Activated naive CD4-positive, alpha-beta T cell treated with anti-CD3 and anti-CD28 coated beads, Interleukin-2, amount 50 U/mL, for 24 hours (primary cell): ENCODE measurements around the gene NRROS.
"Not testable (repeated sequence)": the region's sequence is repeated elsewhere in the genome, so short reads cannot be mapped to it uniquely, and the experiment has no call there.

Source experiments
- H3K27ac Mint-ChIP-seq: one replicate; pipeline ENCODE4 v1.8.0; 2021; ENCODE audit warnings: mild to moderate bottlenecking, mixed read lengths
- H3K27me3 Mint-ChIP-seq: one replicate; pipeline ENCODE4 v1.8.0; 2021; ENCODE audit warnings: mixed read lengths
- H3K36me3 Mint-ChIP-seq: one replicate; pipeline ENCODE4 v1.8.0; 2021; ENCODE audit warnings: mixed read lengths
- H3K4me1 Mint-ChIP-seq: one replicate; pipeline ENCODE4 v1.8.0; 2021; ENCODE audit warnings: mixed read lengths
- H3K4me3 Mint-ChIP-seq: one replicate; pipeline ENCODE4 v1.8.0; 2021; ENCODE audit warnings: mild to moderate bottlenecking, mixed read lengths
- H3K9me3 Mint-ChIP-seq: one replicate; pipeline ENCODE4 v1.8.0; 2021; ENCODE audit warnings: mixed read lengths

NRROS gene

DNA sequence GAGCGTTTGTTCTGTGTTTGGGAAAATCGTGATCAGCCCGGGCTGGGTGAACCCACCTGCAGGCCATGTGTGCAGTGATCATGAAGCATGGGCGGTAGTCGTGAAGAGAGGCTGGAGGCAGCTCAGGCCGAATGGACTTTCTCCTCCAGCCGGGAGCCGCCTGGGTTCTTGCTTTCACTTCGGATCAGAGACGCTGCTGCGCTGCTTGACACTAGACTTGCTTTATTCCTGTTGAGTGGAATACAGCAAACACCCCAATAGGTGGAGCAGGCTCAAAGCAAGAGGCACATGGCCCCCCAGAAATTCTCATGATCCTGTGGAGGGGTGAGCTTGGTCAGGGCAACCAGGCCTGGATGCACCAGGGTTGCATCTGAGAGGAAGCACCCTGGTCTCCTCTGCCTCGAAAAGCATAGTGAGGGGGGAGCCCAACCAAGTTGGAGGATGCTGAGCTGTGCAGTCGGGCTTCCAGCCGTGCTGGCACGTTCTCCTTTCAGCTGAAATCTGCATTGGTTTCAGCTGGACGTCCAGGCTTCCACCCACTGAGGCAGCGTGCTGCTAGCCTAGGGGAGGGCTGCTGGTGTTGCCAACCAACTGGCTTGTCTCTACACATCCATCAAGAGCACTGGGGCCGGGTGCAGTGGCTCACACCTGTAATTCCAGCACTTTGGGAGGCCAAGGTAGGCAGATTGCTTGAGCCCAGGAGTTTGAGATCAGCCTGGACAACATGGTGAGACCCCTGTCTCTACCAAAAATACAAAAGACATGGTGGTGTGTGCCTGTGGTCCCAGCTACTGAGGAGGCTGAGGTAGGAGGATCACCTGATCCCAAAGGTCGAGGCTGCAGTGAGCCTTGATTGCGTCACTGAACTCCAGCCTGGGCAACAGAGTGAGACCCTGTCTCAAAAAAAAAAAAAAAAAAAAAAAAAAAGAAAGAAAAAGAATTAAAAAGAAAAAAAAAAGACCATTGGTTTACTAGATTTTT, 2.8 kb upstream of the NRROS start:
- H3K27me3 Mint-ChIP-seq, result no peaks in the 10 kb centered on the region
- H3K27ac Mint-ChIP-seq, result peak overlapping the region; percentile 36
- peaks cover 65% of the 10 kb centered on the region for H3K4me1 Mint-ChIP-seq
- no peak overlapping the region for H3K4me3 Mint-ChIP-seq
- H3K9me3 Mint-ChIP-seq, result no peaks in the 10 kb centered on the region
- no peaks in the 10 kb centered on the region for H3K36me3 Mint-ChIP-seq

DNA sequence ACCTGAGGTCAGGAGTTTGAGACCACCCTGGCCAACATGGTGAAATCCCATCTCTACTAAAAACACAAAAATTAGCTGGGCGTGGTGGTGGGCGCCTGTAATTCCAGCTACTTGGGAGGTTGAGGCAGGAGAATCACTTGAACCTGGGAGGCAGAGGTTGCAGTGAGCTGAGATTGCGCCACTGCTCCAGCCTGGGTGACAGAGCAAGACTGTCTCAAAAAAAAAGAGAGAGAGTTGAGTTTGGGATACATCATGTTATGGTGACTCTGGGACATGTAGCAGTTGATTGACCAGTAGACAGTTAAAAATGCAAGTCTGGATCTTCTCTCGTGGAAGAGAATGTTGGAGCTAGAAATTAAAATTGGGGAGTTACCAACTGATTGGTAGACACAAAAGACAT, 1.6 kb upstream of the NRROS start:
- Mint-ChIP-seq H3K4me1 (peaks cover 67% of the 10 kb centered on the region), H3K4me3 (peak overlapping the region; percentile 53)
- H3K9me3 Mint-ChIP-seq, H3K27me3 Mint-ChIP-seq, H3K36me3 Mint-ChIP-seq, H3K27ac Mint-ChIP-seq: not testable (repeated sequence)

DNA sequence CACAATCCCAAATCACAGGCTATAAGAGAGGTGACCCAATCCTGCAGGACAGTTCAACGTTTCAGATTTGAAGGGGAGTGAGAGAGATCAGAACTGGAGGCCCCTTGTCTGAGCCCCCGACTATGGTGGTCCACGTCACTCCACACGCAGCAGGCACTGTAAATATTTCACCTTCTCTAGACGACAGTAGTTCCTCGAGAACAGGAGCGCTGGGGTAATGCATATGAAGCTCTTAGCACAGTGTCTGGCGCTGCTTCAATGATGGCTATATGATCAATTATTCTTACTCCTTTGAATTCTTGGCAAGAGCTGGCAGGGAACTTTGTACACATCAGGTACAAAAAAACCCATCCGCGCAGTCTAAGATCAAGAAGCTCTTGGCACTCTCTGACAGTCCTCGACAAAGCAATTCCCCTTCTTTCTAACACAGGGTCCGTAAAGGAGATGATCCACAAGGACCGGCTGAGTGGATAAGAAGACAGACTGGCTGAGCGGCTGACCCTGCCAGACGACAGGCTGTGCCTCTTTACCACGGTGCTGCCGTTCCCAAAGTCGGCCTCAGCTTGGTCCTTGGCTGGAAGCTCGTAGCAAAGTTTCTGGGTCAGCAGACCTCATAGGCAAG, 522 bp upstream of the NRROS start:
- peaks cover 2% of the 10 kb centered on the region for H3K36me3 Mint-ChIP-seq
- peak overlapping the region; percentile 82 for H3K27ac Mint-ChIP-seq
- H3K4me1 Mint-ChIP-seq, result peaks cover 68% of the 10 kb centered on the region
- no peaks in the 10 kb centered on the region for H3K27me3 Mint-ChIP-seq
- peak overlapping the region; percentile 60 for H3K4me3 Mint-ChIP-seq
- H3K9me3 Mint-ChIP-seq, result no peaks in the 10 kb centered on the region

DNA sequence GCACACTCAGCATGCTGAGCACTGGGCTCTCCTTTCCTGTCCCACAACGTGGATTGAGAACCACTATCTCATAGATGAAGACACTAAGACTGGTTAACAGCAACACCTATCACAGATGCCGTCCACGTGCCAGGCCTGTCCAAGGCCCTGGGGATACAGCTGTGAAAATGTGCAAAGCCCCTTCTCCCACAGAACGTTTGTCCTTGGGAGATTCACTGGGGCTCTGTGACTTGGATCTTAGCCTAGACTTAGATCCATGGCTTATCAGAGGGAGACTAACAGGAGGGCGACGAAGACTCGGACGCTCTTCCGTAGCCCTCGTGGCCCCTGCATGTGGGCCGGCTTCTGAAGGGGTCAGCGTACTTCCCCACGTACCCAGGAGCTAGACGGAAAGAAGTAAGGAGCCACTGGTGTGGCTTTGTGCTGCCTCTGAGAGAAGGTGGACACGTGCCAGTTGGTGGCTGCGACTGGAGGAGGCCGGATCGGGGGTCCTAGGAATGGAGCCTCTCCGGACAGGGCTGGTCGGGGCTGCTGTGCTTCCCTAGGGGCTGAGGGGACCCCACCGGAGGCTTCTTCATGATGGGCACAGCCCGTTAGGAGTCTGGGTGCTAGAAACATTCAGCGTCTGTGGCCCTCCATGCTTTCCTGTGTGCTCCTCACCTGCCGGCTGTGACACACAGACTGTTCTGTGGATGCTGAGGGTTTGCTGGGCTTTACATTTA, 964 bp downstream of the NRROS start:
- peaks cover 2% of the 10 kb centered on the region for H3K36me3 Mint-ChIP-seq
- H3K4me3 Mint-ChIP-seq, result peak overlapping the region; percentile 60
- peaks cover 74% of the 10 kb centered on the region for H3K4me1 Mint-ChIP-seq
- no peaks in the 10 kb centered on the region for H3K9me3 Mint-ChIP-seq
- H3K27ac Mint-ChIP-seq, result peak overlapping the region; percentile 88
- H3K27me3 Mint-ChIP-seq, result no peaks in the 10 kb centered on the region

DNA sequence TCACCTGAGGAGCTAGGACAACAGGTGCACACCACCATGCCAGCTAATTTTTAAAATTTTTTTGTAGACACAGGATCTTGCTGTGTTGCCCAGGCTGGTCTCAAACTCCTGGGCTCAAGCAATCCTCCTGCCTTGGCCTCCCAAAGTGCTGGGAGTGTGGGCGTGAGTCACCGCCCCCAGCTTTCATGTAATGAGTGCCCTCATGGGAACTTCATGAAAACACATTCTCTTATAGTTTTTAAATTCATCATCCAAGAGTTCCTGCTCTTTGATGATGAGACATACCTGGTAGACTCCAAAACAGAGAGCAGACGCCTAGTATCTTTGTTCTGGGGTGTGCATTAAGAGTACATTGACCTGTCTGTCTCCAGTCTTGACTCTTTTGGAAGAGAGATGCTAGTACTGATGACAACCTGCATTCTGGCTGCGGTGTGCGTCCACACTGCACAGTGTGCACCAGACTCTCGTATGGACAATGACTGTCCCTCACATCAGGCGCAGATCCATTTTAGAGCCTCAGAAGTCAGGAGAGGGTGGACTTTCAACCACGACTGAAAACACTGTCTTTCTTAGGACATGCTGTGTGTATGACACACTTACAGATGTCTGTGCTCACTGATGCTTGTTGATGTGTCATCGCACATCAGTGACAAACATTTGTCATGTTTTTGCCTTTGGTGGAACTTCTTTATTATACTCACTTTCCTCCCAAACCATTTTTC, 2.0 kb downstream of the NRROS start:
- H3K36me3 Mint-ChIP-seq, result peaks cover 2% of the 10 kb centered on the region
- H3K4me3 Mint-ChIP-seq, result peak overlapping the region; percentile 60
- H3K27ac Mint-ChIP-seq, result peak overlapping the region; percentile 90
- peaks cover 74% of the 10 kb centered on the region for H3K4me1 Mint-ChIP-seq
- no peaks in the 10 kb centered on the region for H3K27me3 Mint-ChIP-seq
- H3K9me3 Mint-ChIP-seq, result no peaks in the 10 kb centered on the region

DNA sequence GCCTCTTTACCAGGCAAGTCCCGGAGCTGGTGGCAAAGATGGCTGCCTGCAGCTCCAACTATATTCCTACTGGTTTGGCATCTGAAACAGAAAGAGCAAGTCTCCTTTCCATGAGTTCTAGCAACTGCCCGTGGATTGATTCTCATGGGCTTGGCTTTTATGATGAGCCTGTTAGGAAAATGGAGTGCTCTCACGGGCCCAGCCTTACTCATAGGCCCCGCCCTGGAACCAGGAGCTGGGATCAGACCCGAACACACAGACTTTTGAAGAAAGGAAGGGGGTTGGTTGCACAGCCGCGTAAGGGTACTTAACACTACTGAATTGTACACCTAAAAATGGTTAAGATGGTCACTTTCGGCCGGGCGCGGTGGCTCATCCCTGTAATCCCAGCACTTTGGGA, 2.9 kb downstream of the NRROS start:
- H3K4me3 Mint-ChIP-seq, result peak overlapping the region; percentile 60
- no peaks in the 10 kb centered on the region for H3K9me3 Mint-ChIP-seq
- H3K4me1 Mint-ChIP-seq, result peaks cover 78% of the 10 kb centered on the region
- H3K36me3 Mint-ChIP-seq, result peaks cover 2% of the 10 kb centered on the region
- H3K27ac Mint-ChIP-seq, result peak overlapping the region; percentile 90
- no peaks in the 10 kb centered on the region for H3K27me3 Mint-ChIP-seq

DNA sequence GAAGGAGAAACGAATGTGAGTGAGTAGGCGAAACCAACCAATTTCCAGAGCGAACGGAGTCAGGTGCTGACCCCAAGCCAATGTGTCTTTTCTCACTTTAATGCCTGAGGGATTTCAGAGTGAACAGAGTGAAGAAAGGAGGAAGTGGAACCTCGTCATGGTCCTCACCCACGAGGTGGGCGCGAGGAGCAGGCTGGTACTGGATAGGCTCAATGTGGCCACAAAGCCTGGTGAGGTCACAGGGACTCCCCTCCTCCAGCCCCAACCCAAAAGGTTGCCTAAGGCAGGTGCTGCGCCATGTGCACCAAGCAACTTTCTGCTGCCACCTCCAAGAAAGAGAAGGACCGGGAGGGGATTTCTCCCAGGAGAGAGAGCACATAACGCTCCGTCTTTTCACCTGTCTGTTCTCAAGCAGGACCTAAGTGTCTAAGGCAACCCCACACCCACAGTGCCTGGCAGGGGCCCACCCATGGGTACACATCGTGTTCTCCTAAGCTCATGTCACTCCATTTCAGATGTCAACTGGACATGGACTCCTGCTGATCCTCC, 3.8 kb downstream of the NRROS start:
- peak overlapping the region; percentile 54 for H3K4me3 Mint-ChIP-seq
- H3K27ac Mint-ChIP-seq, result peak overlapping the region; percentile 55
- no peaks in the 10 kb centered on the region for H3K9me3 Mint-ChIP-seq
- H3K27me3 Mint-ChIP-seq, result no peaks in the 10 kb centered on the region
- peaks cover 71% of the 10 kb centered on the region for H3K4me1 Mint-ChIP-seq
- H3K36me3 Mint-ChIP-seq, result peaks cover 2% of the 10 kb centered on the region

DNA sequence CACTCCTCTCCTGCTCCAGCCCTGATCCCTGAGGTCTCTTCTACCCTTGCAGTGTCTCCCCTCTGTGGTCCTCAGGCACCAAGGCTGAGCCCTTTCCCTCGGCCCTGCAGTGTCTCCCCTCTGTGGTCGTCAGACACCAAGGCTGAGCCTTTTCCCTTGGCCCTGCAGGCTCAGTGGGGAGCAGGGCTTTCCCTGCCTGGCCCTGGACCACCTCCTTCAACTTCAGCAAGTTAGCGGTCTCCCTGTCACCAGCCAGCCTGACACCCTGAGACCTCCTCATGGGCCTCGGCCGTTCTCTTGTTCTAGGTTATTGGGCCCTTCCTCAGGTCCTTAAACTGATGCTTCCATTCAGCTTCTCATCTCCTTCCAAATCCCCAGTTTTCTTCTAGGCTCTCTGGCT, 4.3 kb downstream of the NRROS start:
- peak overlapping the region; percentile 55 for H3K27ac Mint-ChIP-seq
- no peaks in the 10 kb centered on the region for H3K27me3 Mint-ChIP-seq
- no peaks in the 10 kb centered on the region for H3K9me3 Mint-ChIP-seq

DNA sequence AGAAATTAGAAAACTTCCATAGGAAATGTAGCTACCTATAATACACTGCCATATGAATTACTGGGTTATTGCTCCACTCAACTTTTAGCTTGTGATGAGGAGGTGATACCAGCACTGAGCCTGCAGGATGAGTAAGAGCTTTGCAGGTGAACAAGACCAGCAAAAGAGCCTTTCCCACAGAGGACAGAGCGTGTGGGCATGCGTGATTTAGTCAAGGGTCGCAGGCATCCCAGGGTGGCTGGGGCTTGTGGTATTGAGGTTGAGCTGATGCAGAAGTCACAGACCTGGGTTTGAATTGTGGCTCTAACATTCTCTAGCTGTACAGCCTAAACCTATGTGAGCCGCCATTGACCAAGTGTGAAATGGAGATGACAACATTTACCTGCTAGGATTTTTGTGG, 5.6 kb downstream of the NRROS start:
- Mint-ChIP-seq H3K36me3 (peaks cover 2% of the 10 kb centered on the region), H3K4me1 (peaks cover 59% of the 10 kb centered on the region), H3K27ac (peak overlapping the region; percentile 35), H3K4me3 (peak overlapping the region; percentile 4), H3K27me3 (no peaks in the 10 kb centered on the region), H3K9me3 (no peaks in the 10 kb centered on the region)

More for the DNA sequence above, 4.3 kb downstream of the NRROS start:
- Mint-ChIP-seq H3K4me1 (peaks cover 67% of the 10 kb centered on the region), H3K36me3 (peaks cover 2% of the 10 kb centered on the region), H3K4me3 (peak overlapping the region; percentile 54)

DNA sequence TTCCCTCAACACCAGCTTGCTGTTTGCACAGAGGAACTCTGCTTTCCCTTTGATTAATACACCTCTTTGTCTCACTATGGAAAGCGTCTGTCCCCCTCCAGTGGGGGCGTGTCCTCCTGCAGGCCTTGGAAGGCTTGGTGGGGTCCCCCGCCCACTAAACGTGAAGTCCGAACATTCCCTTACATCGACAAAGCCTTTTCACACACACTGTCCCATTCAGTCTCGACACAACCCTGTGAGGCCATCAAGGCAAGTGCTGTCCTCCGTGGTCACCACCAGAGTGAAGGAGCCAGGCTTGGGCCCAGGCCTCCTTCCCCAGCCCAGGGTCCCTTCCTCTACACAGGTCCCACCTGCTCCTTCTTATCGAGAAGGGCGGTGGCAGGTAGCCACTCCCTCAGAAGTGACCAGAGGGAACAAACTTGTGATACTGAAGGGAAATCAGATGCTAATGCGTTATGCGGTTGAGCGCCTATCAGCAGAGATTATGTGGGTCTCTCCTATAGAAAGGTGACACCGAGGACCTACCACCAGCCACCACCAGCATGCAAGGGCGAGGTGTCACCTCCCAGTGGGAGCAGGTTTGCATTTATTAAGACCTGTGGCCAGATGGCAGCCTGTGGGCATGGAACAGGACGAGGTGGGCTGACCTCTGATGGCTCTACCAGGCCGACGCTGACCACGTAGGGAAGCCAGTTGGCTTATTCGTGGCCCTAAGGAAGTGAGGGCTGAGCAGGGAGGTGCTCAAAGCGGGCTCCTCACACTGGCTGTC, 6.6 kb downstream of the NRROS start:
- H3K4me1 Mint-ChIP-seq, result peaks cover 58% of the 10 kb centered on the region
- no peaks in the 10 kb centered on the region for H3K27me3 Mint-ChIP-seq
- peaks cover 2% of the 10 kb centered on the region for H3K36me3 Mint-ChIP-seq
- no peaks in the 10 kb centered on the region for H3K9me3 Mint-ChIP-seq
- H3K27ac Mint-ChIP-seq, result peak overlapping the region; percentile 81
- H3K4me3 Mint-ChIP-seq, result no peak overlapping the region

DNA sequence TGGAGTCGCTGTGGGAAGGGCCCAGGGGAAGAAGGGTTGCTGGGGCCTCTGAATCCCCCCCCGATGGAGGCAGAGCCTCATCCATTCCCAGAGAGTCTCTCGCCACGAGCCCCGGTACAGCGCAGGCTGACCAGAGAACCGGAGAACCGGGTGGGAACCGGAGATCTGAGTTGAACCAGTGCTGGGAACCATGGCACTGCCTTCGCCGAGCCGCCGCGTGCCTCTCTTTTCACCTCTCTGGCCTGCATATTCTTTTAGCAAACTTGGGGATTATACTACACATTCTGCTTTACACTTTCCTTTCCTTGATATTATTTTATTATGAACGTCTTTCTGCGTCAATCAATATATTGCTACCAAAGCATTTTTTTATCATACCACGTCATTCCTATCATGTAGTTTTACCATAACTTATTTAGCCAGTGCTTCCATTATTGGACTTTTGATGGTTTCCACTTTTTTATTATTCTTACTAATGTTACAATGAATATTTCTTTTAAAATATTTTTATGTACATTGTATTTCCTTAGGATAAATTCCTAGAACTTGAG, 7.2 kb downstream of the NRROS start:
- Mint-ChIP-seq H3K9me3 (no peaks in the 10 kb centered on the region), H3K27ac (peak overlapping the region; percentile 81), H3K4me3 (no peak overlapping the region), H3K36me3 (peaks cover 2% of the 10 kb centered on the region), H3K27me3 (no peaks in the 10 kb centered on the region), H3K4me1 (peaks cover 58% of the 10 kb centered on the region)

DNA sequence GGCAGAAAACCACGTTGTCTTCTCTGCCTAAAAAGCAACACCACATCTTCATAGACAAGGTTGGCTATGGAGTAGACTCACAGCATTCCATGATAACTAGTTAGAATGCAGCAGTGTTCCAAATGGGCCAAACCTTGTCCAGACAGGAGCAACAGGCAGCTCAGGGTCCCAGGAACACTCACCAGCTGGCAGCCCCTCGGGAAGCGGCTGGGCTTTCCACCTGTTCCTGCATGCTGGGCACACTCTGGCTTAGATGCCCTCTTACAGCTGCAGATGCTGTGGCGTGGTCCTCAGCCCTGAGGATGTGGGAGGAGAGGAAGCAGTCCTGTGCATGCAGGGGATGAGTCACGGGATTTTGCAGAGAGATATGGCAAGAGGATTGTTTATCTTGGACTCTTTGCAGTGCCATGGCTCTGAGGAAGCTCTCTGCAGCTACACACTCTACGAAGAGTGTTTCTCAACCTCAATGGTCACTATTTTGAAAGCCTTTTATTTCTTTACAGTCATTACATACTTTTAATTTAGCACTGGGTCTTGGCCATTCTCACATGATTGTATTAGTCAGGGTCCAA, 11.3 kb downstream of the NRROS start:
- Mint-ChIP-seq H3K4me3 (no peak overlapping the region), H3K4me1 (peaks cover 44% of the 10 kb centered on the region), H3K27ac (no peak overlapping the region)

DNA sequence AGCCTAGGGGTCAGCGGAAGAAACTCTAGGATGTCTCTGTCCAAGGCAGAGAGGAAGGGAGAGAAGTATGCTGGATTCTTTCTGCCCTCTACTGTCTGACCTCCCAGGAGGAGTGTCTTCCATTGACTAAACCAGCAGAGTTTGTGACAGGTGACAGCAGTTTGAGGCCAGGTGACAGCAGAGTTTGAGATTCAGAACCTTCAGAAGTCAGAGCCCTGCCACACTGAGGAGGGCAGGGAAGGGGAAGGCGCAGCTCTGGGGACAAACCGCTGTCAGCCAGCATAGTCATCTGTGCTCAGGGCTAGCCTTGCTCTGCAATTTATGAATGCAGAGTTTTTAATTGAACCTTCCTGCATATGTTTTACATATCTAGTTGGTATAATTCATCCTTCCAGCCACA, 12.3 kb downstream of the NRROS start:
- Mint-ChIP-seq H3K4me3 (no peak overlapping the region), H3K27me3 (no peaks in the 10 kb centered on the region), H3K27ac (no peak overlapping the region), H3K4me1 (peaks cover 35% of the 10 kb centered on the region), H3K36me3 (peaks cover 7% of the 10 kb centered on the region), H3K9me3 (no peaks in the 10 kb centered on the region)

More for the DNA sequence above, 11.3 kb downstream of the NRROS start:
- Mint-ChIP-seq H3K27me3 (no peaks in the 10 kb centered on the region), H3K9me3 (no peaks in the 10 kb centered on the region), H3K36me3 (peaks cover 7% of the 10 kb centered on the region)
